ENCODE measurements around the gene OSBPL1A. TPM values are rescaled to one million over a fixed set of nuclear protein-coding genes. Genes with fewer than 3 reads are reported as not detected.

OSBPL1A gene
- total RNA-seq, 1 experiment from 2014 or later = 34.8 TPM

DNA sequence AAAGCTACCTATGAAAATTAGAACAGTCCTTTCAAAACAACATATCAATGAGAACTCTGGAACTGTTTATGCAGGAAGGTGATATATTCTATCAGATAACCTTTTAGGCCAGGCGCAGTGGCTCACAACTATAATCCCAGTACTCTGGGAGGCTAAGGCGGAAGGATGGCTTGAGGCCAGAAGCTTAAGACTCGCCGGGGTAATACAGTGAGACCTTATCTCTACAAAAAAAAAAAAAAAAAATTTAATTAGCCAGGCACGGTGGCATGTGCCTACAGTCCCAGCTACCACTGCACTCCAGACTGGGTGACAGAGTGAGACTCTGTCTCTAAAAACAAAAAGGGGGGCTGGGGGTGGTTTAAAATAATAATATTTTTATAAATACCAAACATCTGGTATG lies 77.9 kb downstream of the OSBPL1A start:
- intact Hi-C loops (cut with micrococcal nuclease; ENCODE audit: unreplicated experiment) = loop anchor here (10.0 kb wide), 1 partner anchor 145 kb away; no protein-coding TSS in a partner anchor
- no TSS peak for BruUV-seq (replicated peaks)
- H3K27ac Mint-ChIP-seq (ENCODE audit: unreplicated experiment) = no peak overlapping the region

GRCh38 chr18:24317370-24317769 lies 80.3 kb downstream of the OSBPL1A start:
- H3K4me1 Mint-ChIP-seq (ENCODE audit: low read depth, unreplicated experiment) = no peaks in the 10 kb centered on the region
- H3K27ac Mint-ChIP-seq (ENCODE audit: unreplicated experiment) = no peak overlapping the region
- no peak for TF ChIP-seq CTCF (IDR thresholded peaks at IDR 0.05; ENCODE audit: unreplicated experiment)
- H3K27me3 Mint-ChIP-seq (ENCODE audit: unreplicated experiment) = no peaks in the 10 kb centered on the region
- no peaks in the 10 kb centered on the region for H3K36me3 Mint-ChIP-seq (ENCODE audit: insufficient read depth, unreplicated experiment)
- no peaks in the 10 kb centered on the region for H3K9me3 Mint-ChIP-seq (ENCODE audit: low read depth, unreplicated experiment)
- H3K4me3 Mint-ChIP-seq (ENCODE audit: low read depth, unreplicated experiment) = no peak overlapping the region
- CTCF ChIA-PET = no interaction called here
- DNase-seq = no peak
- intact Hi-C loops (cut with micrococcal nuclease; ENCODE audit: unreplicated experiment) = loop anchor here (10.0 kb wide), 1 partner anchor 143 kb away; no protein-coding TSS in a partner anchor
- BruUV-seq (replicated peaks) = no TSS peak

More for the DNA sequence above, 77.9 kb downstream of the OSBPL1A start:
- CTCF ChIA-PET = no interaction called here
- Mint-ChIP-seq H3K9me3 (ENCODE audit: low read depth, unreplicated experiment) (no peaks in the 10 kb centered on the region), H3K27me3 (ENCODE audit: unreplicated experiment) (no peaks in the 10 kb centered on the region), H3K4me3 (ENCODE audit: low read depth, unreplicated experiment) (no peak overlapping the region), H3K36me3 (ENCODE audit: insufficient read depth, unreplicated experiment) (no peaks in the 10 kb centered on the region), H3K4me1 (ENCODE audit: low read depth, unreplicated experiment) (no peaks in the 10 kb centered on the region)
- no peak for DNase-seq
- no peak for TF ChIP-seq CTCF (IDR thresholded peaks at IDR 0.05; ENCODE audit: unreplicated experiment)

DNA sequence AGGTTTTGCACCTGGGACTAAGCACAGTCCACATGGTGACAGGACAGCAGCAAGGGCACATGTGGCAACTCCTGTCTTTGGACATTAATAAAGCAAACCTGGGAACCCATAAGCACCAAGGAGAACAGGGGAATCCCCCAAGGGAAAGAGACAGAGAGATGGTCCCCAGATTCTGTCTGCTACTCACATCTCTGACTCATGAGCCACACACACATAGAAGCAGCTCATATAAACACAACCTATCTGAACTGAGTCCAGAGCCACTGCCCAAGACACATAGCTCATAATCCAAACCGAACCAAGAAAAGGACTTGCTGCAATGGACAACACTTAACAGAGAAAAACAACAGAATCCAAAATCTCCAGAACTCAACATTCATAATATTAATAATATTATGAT lies 82.5 kb downstream of the OSBPL1A start:
- H3K4me3 Mint-ChIP-seq (ENCODE audit: low read depth, unreplicated experiment) = no peak overlapping the region
- BruUV-seq (replicated peaks) = no TSS peak
- intact Hi-C loops (cut with micrococcal nuclease; ENCODE audit: unreplicated experiment) = loop anchor here (10.0 kb wide), 1 partner anchor 140 kb away; no protein-coding TSS in a partner anchor
- no peaks in the 10 kb centered on the region for H3K27me3 Mint-ChIP-seq (ENCODE audit: unreplicated experiment)
- no peak for TF ChIP-seq CTCF (IDR thresholded peaks at IDR 0.05; ENCODE audit: unreplicated experiment)
- no peaks in the 10 kb centered on the region for H3K9me3 Mint-ChIP-seq (ENCODE audit: low read depth, unreplicated experiment)
- no peaks in the 10 kb centered on the region for H3K4me1 Mint-ChIP-seq (ENCODE audit: low read depth, unreplicated experiment)
- CTCF ChIA-PET = interaction anchor here (0.6 kb wide), 1 partner anchor 16 kb away, joined by 3 read pairs; no protein-coding TSS in a partner anchor
- no peak overlapping the region for H3K27ac Mint-ChIP-seq (ENCODE audit: unreplicated experiment)
- no peak for DNase-seq
- no peaks in the 10 kb centered on the region for H3K36me3 Mint-ChIP-seq (ENCODE audit: insufficient read depth, unreplicated experiment)

DNA sequence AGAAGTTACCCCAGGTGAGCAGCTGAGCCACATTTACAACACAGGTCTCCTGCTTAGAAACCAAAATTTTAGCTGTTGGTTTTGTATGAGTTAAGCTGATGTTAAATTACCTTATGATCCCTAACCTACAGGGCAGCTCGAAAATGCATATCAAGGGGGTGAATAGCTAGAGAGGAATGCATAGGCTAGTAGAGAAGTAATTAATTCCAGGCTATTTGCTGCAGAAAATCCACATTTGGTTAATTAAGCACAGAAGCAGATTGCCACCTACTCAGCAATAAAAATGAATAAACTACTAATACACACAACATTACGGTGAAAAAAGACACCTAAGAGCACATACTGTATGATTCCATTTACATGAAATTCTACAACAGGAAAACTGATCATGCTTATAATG lies 91.4 kb downstream of the OSBPL1A start:
- no peak for DNase-seq
- no peak for TF ChIP-seq CTCF (IDR thresholded peaks at IDR 0.05; ENCODE audit: unreplicated experiment)
- H3K36me3 Mint-ChIP-seq (ENCODE audit: insufficient read depth, unreplicated experiment) = no peaks in the 10 kb centered on the region
- H3K4me3 Mint-ChIP-seq (ENCODE audit: low read depth, unreplicated experiment) = no peak overlapping the region
- no TSS peak for BruUV-seq (replicated peaks)
- H3K4me1 Mint-ChIP-seq (ENCODE audit: low read depth, unreplicated experiment) = no peaks in the 10 kb centered on the region
- intact Hi-C loops (cut with micrococcal nuclease; ENCODE audit: unreplicated experiment) = loop anchor here (10.0 kb wide), 1 partner anchor 51 kb away; no protein-coding TSS in a partner anchor
- CTCF ChIA-PET = interaction anchor here (0.6 kb wide), 2 partner anchors 292 to 1122 kb away, joined by 5 to 7 read pairs; no protein-coding TSS in a partner anchor
- H3K9me3 Mint-ChIP-seq (ENCODE audit: low read depth, unreplicated experiment) = no peaks in the 10 kb centered on the region
- H3K27ac Mint-ChIP-seq (ENCODE audit: unreplicated experiment) = no peak overlapping the region
- H3K27me3 Mint-ChIP-seq (ENCODE audit: unreplicated experiment) = no peaks in the 10 kb centered on the region

Data from Calu3 (cell line).